HEK293 (cell line): ENCODE data around the gene AK8.

Experiments used
- CTCF ChIA-PET: fragments of 350-600 bp; formaldehyde crosslinking; extraction: SDS; loops from one replicate; lab custom pipeline; 2021; ENCODE audit warnings: antibody characterized with exemption; lab: Yijun Ruan, JAX
- POLR2A ChIA-PET: fragments of 300-600 bp; formaldehyde crosslinking; extraction: SDS; loops from one replicate; lab custom pipeline; 2020; ENCODE audit warnings: antibody characterized with exemption, inconsistent platforms; lab: Yijun Ruan, JAX
- H3K27ac ChIP-seq: fragments of 200-500 bp; sonication (Bioruptor generic); 2 replicates; pipeline ENCODE4 v1.5.1; 2014; ENCODE audit warnings: low read depth, low read length, control low read depth, inconsistent platforms; ENCODE audit errors: extremely low read depth
- H3K36me3 ChIP-seq, 2 experiments: fragments of 200-500 bp in 1 of 2; sonication (Bioruptor generic) in 1 of 2; 1 replicate in 1 of 2; 2 replicates in 1 of 2; pipeline ENCODE4 v1.5.1; 2014 to 2017; ENCODE audit warnings: inconsistent platforms in 2 of 2, low read length in 2 of 2; ENCODE audit not compliant: control insufficient read depth in 2 of 2, insufficient read depth in 1 of 2
- H3K4me1 ChIP-seq: fragments of 200-500 bp; sonication (Bioruptor generic); 2 replicates; pipeline ENCODE4 v1.5.1; 2014; ENCODE audit warnings: mild to moderate bottlenecking, low read length, inconsistent platforms; ENCODE audit not compliant: control insufficient read depth, insufficient read depth
- H3K4me3 ChIP-seq: 2 replicates; pipeline ENCODE4 v1.5.1; 2011; ENCODE audit warnings: low read depth, mild to moderate bottlenecking, control low read depth, low read length, moderate library complexity
- H3K9me3 ChIP-seq: fragments of 200-500 bp; sonication (Bioruptor generic); 2 replicates; pipeline ENCODE4 v1.5.1; 2014; ENCODE audit warnings: low read depth, low read length, inconsistent platforms; ENCODE audit not compliant: control insufficient read depth, insufficient read depth
- GLI4 ChIP-seq: fragments of 450-650 bp; formaldehyde crosslinking; IDR thresholded peaks from 2 replicates; pipeline ENCODE4 v1.5.1; 2016; ENCODE audit warnings: missing biosample characterization, missing genetic modification characterization
- HOXD13 ChIP-seq: sonication (generic); formaldehyde crosslinking; IDR thresholded peaks from 2 replicates; pipeline ENCODE4 v1.8.0; 2022; ENCODE audit warnings: missing genetic modification reagents, borderline replicate concordance
- PRDM2 ChIP-seq: fragments of 450-650 bp; formaldehyde crosslinking; IDR thresholded peaks from 2 replicates; pipeline ENCODE4 v1.5.1; 2016; ENCODE audit warnings: missing biosample characterization, missing genetic modification characterization, borderline replicate concordance
- REST ChIP-seq: fragments of 450-650 bp; formaldehyde crosslinking; IDR thresholded peaks from 2 replicates; pipeline ENCODE4 v1.5.1; 2016; ENCODE audit warnings: missing biosample characterization, missing genetic modification characterization
- TRIM28 ChIP-seq: IDR thresholded peaks from 2 replicates; pipeline ENCODE4 v1.6.1; 2011; ENCODE audit warnings: low read length, control low read depth, borderline replicate concordance
- ZBTB1 ChIP-seq: fragments of 450-650 bp; formaldehyde crosslinking; IDR thresholded peaks from 2 replicates; pipeline ENCODE4 v1.5.1; 2016; ENCODE audit warnings: missing biosample characterization, missing genetic modification characterization
- ZNF146 ChIP-seq: fragments of 450-650 bp; formaldehyde crosslinking; IDR thresholded peaks from 2 replicates; pipeline ENCODE4 v1.5.1; 2016; ENCODE audit warnings: missing biosample characterization, missing genetic modification characterization
- ZNF2 ChIP-seq: fragments of 450-650 bp; formaldehyde crosslinking; IDR thresholded peaks from 2 replicates; pipeline ENCODE4 v1.5.1; 2016; ENCODE audit warnings: missing biosample characterization, missing genetic modification characterization
- ZNF223 ChIP-seq: fragments of 450-650 bp; formaldehyde crosslinking; IDR thresholded peaks from 2 replicates; pipeline ENCODE4 v1.5.1; 2016; ENCODE audit warnings: missing biosample characterization, missing genetic modification characterization
- ZNF266 ChIP-seq: fragments of 450-650 bp; formaldehyde crosslinking; IDR thresholded peaks from 2 replicates; pipeline ENCODE4 v1.5.1; 2016; ENCODE audit warnings: missing biosample characterization, missing genetic modification characterization, low read depth
- ZNF48 ChIP-seq: fragments of 450-650 bp; formaldehyde crosslinking; IDR thresholded peaks from 2 replicates; pipeline ENCODE4 v1.5.1; 2016; ENCODE audit warnings: missing biosample characterization, missing genetic modification characterization
- ZNF626 ChIP-seq: fragments of 450-650 bp; sonication (Bioruptor Pico); formaldehyde crosslinking; IDR thresholded peaks from 2 replicates; pipeline ENCODE4 v1.5.1; 2018; ENCODE audit warnings: missing biosample characterization, missing genetic modification characterization, inconsistent platforms
- ZNF707 ChIP-seq: fragments of 450-650 bp; formaldehyde crosslinking; IDR thresholded peaks from 2 replicates; pipeline ENCODE4 v1.5.1; 2016; ENCODE audit warnings: missing biosample characterization, missing genetic modification characterization
- ZNF747 ChIP-seq: fragments of 450-650 bp; formaldehyde crosslinking; IDR thresholded peaks from 2 replicates; pipeline ENCODE4 v1.5.1; 2016; ENCODE audit warnings: missing biosample characterization, missing genetic modification characterization
- ZNF768 ChIP-seq: fragments of 450-650 bp; formaldehyde crosslinking; IDR thresholded peaks from 2 replicates; pipeline ENCODE4 v1.5.1; 2018; ENCODE audit warnings: missing biosample characterization, mild to moderate bottlenecking, missing genetic modification characterization
- ZNF785 ChIP-seq: fragments of 450-650 bp; formaldehyde crosslinking; IDR thresholded peaks from 2 replicates; pipeline ENCODE4 v1.5.1; 2016; ENCODE audit warnings: missing biosample characterization, missing genetic modification characterization
- ZNF830 ChIP-seq: fragments of 450-650 bp; IDR thresholded peaks from 2 replicates; pipeline ENCODE4 v1.5.0; 2018; ENCODE audit warnings: missing biosample characterization, missing genetic modification characterization, low read depth, mild to moderate bottlenecking, moderate library complexity
- TF ChIP-seq, protein P1 (sequence below): fragments of 450-650 bp; formaldehyde crosslinking; IDR thresholded peaks from 2 replicates; pipeline ENCODE4 v1.5.1; 2016; ENCODE audit warnings: missing biosample characterization, missing genetic modification characterization
- TF ChIP-seq, protein P2 (sequence below): fragments of 450-650 bp; formaldehyde crosslinking; IDR thresholded peaks from 2 replicates; pipeline ENCODE4 v1.5.1; 2016; ENCODE audit warnings: missing biosample characterization, missing genetic modification characterization

The AK8 gene

GRCh38 chr9:132768932-132769905, 108.9 kb downstream of the AK8 start:
- Histone ChIP-seq H3K27ac (no peak overlapping the region), H3K36me3 (no peaks in the 10 kb centered on the region), H3K4me1 (no peaks in the 10 kb centered on the region), H3K9me3 (no peaks in the 10 kb centered on the region), H3K4me3 (no peak overlapping the region)
- CTCF ChIA-PET = interaction anchor here (0.6 to 1.1 kb wide), 4 partner anchors 10 to 75 kb away, joined by 3 to 6 read pairs (median 3); no protein-coding TSS in a partner anchor
- no peak for TF ChIP-seq PRDM2 (tag by site-specific recombination)
- TF ChIP-seq ZNF747 (tag by site-specific recombination) = no peak
- no peak for TF ChIP-seq TRIM28
- no peak for TF ChIP-seq ZNF266 (tag by site-specific recombination)
- no peak for TF ChIP-seq ZNF626 (tag by site-specific recombination)
- TF ChIP-seq ZNF48 = no peak
- TF ChIP-seq ZNF785 = no peak
- no peak for TF ChIP-seq HOXD13
- TF ChIP-seq, protein P1, sequence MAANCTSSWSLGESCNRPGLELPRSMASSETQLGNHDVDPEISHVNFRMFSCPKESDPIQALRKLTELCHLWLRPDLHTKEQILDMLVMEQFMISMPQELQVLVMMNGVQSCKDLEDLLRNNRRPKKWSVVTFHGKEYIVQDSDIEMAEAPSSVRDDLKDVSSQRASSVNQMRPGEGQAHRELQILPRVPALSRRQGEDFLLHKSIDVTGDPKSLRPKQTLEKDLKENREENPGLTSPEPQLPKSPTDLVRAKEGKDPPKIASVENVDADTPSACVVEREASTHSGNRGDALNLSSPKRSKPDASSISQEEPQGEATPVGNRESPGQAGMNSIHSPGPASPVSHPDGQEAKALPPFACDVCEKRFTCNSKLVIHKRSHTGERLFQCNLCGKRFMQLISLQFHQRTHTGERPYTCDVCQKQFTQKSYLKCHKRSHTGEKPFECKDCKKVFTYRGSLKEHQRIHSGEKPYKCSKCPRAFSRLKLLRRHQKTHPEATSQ (tag by site-specific recombination) = no peak
- no peak for TF ChIP-seq ZBTB1
- no peak for TF ChIP-seq ZNF830 (tag by site-specific recombination)
- TF ChIP-seq, protein P2, sequence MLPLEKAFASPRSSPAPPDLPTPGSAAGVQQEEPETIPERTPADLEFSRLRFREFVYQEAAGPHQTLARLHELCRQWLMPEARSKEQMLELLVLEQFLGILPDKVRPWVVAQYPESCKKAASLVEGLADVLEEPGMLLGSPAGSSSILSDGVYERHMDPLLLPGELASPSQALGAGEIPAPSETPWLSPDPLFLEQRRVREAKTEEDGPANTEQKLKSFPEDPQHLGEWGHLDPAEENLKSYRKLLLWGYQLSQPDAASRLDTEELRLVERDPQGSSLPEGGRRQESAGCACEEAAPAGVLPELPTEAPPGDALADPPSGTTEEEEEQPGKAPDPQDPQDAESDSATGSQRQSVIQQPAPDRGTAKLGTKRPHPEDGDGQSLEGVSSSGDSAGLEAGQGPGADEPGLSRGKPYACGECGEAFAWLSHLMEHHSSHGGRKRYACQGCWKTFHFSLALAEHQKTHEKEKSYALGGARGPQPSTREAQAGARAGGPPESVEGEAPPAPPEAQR = no peak
- no peak for TF ChIP-seq ZNF223 (tag by site-specific recombination)
- TF ChIP-seq ZNF768 (tag by site-specific recombination) = no peak
- TF ChIP-seq ZNF146 (tag by site-specific recombination) = no peak
- no peak for TF ChIP-seq REST
- no peak for TF ChIP-seq GLI4 (tag by site-specific recombination)
- TF ChIP-seq ZNF707 (tag by site-specific recombination) = no peak
- TF ChIP-seq ZNF2 (tag by site-specific recombination) = no peak
- POLR2A ChIA-PET = interaction anchor here (0.7 kb wide), 1 partner anchor 134 kb away, joined by 6 read pairs; no protein-coding TSS in a partner anchor
